Endothelial cell of umbilical vein (primary cell): ENCODE data around the gene TSPAN5. TPM values are rescaled to one million over a fixed set of nuclear protein-coding genes. Genes with fewer than 3 reads are reported as not detected.

Source experiments
- BruUV-seq: library from RNA; stranded (reverse); fragments of 400-500 nt; replicated peaks from 2 replicates; lab custom pipeline; 2021; lab: Mats Ljungman, UMichigan
- CTCF ChIA-PET: fragments of 300-600, 350-600 bp; sonication (Branson Sonifier 250); formaldehyde crosslinking; loops from one replicate; lab custom pipeline; 2021; ENCODE audit warnings: antibody characterized with exemption, inconsistent platforms; lab: Charles Lee
- POLR2A ChIA-PET: fragments of 300-600, 350-600 bp; sonication (Branson Sonifier 250); formaldehyde crosslinking; loops from one replicate; lab custom pipeline; 2021; ENCODE audit warnings: antibody characterized with exemption, inconsistent platforms; lab: Charles Lee
- DNase-seq: peaks from one replicate; pipeline ENCODE4 v3.0.0-alpha.2; 2011; ENCODE audit warnings: low read depth, low spot score
- FAIRE-seq: peaks from 2 replicates; lab custom pipeline; 2011; peaks lifted over from hg19 to GRCh38; lab: Jason Lieb, UNC
- H2AFZ ChIP-seq: 2 replicates; pipeline ENCODE4 v1.6.0; 2012; ENCODE audit warnings: low read depth, low read length, control low read depth, inconsistent platforms
- H3K27ac ChIP-seq: 2 replicates; pipeline ENCODE4 v1.5.1; 2011; ENCODE audit warnings: low read depth, mild to moderate bottlenecking, control low read depth, low read length, moderate library complexity; ENCODE audit not compliant: insufficient read depth
- H3K27me3 ChIP-seq, 2 experiments: 2 replicates each; pipeline versions ENCODE4 v1.6.0 to v1.6.1; 2011; ENCODE audit warnings: low read length in 2 of 2, mixed read lengths in 1 of 2; ENCODE audit not compliant: control insufficient read depth in 2 of 2, insufficient read depth in 2 of 2
- H3K36me3 ChIP-seq, 2 experiments: 2 replicates in 1 of 2; 3 replicates in 1 of 2; pipeline ENCODE4 v1.5.1; 2011; ENCODE audit warnings: low read length in 2 of 2, mild to moderate bottlenecking in 1 of 2, moderate library complexity in 1 of 2; ENCODE audit not compliant: control insufficient read depth in 2 of 2, insufficient read depth in 2 of 2; ENCODE audit errors: extremely low read depth in 1 of 2
- H3K4me1 ChIP-seq: 3 replicates; pipeline ENCODE4 v1.5.1; 2011; ENCODE audit warnings: mild to moderate bottlenecking, low read length; ENCODE audit not compliant: control insufficient read depth, insufficient read depth; ENCODE audit errors: extremely low read depth
- H3K4me2 ChIP-seq: 2 replicates; pipeline ENCODE4 v1.6.1; 2011; ENCODE audit warnings: low read length, control low read depth, mixed read lengths; ENCODE audit not compliant: insufficient read depth
- H3K4me3 ChIP-seq, 3 experiments: fragments of 200-600 bp in 1 of 3; sonication (generic), shearing (Covaris generic) in 1 of 3; replicated peaks in 1 of 3; 2 replicates each; pipeline ENCODE4 v1.5.1; 2011 to 2016; ENCODE audit warnings: control low read depth in 3 of 3, low read length in 3 of 3, mild to moderate bottlenecking in 2 of 3, inconsistent platforms in 1 of 3, low read depth in 1 of 3, moderate library complexity in 1 of 3; ENCODE audit not compliant: insufficient read depth in 1 of 3
- H3K79me2 ChIP-seq: 2 replicates; pipeline ENCODE4 v1.6.0; 2012; ENCODE audit warnings: low read length, inconsistent platforms; ENCODE audit not compliant: control insufficient read depth, insufficient read depth
- H3K9ac ChIP-seq: replicated peaks from 2 replicates; pipeline ENCODE3; 2011; ENCODE audit warnings: low read length, control low read depth; ENCODE audit not compliant: insufficient read depth; ENCODE audit errors: extremely low read depth
- H3K9me1 ChIP-seq: replicated peaks from 3 replicates; pipeline ENCODE4 v1.6.0; 2011; ENCODE audit warnings: mild to moderate bottlenecking, low read length; ENCODE audit not compliant: control insufficient read depth, insufficient read depth; ENCODE audit errors: extremely low read depth
- H3K9me3 ChIP-seq: replicated peaks from 2 replicates; pipeline ENCODE4 v1.5.1; 2012; ENCODE audit warnings: low read length, inconsistent platforms; ENCODE audit not compliant: control insufficient read depth, insufficient read depth
- H4K20me1 ChIP-seq: replicated peaks from 2 replicates; pipeline ENCODE3; 2011; ENCODE audit warnings: mild to moderate bottlenecking, low read length; ENCODE audit not compliant: control insufficient read depth, insufficient read depth; ENCODE audit errors: extremely low read depth
- FOS ChIP-seq: IDR thresholded peaks from 2 replicates; pipeline ENCODE4 v1.6.1; 2011; ENCODE audit warnings: mild to moderate bottlenecking, low read length, moderate library complexity, borderline replicate concordance; ENCODE audit not compliant: insufficient read depth
- GATA2 ChIP-seq: IDR thresholded peaks from 2 replicates; pipeline ENCODE4 v1.7.0; 2011; ENCODE audit warnings: low read depth, mild to moderate bottlenecking, moderate library complexity, mixed read lengths, low read length; ENCODE audit not compliant: insufficient read length, insufficient read depth
- POLR2A ChIP-seq: IDR thresholded peaks from 2 replicates; pipeline ENCODE4 v1.6.1; 2012; ENCODE audit warnings: low read depth, mild to moderate bottlenecking, control low read depth, low read length
- dilution Hi-C: fragments of 300-500 bp; cut with MboI; formaldehyde crosslinking; loops from one replicate; pipeline ENCODE4 v1.15.0; 2019; ENCODE audit warnings: low sequenced_read_pairs; ENCODE audit not compliant: extremely low pct_ligation_motif_present
- intact Hi-C: fragments of 100-400 bp; cut with micrococcal nuclease; formaldehyde crosslinking; loops from one replicate; pipeline ENCODE4 v1.10.0; 2022
- polyA plus RNA-seq, 4 experiments: library from polyadenylated mRNA; depleted of rRNA in 3 of 4; stranded (reverse) in 3 of 4; unstranded in 1 of 4; fragments of >200 nt; gene quantifications; 2 replicates each; pipeline versions ENCODE4 v1.2.1 to v1.2.3, GENCODE V29; 2011 to 2012; ENCODE audit warnings: missing spikeins in 1 of 4
- total RNA-seq: library from RNA; stranded (reverse); gene quantifications from 2 replicates; pipeline ENCODE4 v1.2.3, GENCODE V29; 2021

The TSPAN5 gene
- total and polyA plus RNA-seq, 2 donors (not counting 3 experiments of a cell fraction or from before 2014, with no cell fraction given), result 45.1 to 50.2 TPM

DNA sequence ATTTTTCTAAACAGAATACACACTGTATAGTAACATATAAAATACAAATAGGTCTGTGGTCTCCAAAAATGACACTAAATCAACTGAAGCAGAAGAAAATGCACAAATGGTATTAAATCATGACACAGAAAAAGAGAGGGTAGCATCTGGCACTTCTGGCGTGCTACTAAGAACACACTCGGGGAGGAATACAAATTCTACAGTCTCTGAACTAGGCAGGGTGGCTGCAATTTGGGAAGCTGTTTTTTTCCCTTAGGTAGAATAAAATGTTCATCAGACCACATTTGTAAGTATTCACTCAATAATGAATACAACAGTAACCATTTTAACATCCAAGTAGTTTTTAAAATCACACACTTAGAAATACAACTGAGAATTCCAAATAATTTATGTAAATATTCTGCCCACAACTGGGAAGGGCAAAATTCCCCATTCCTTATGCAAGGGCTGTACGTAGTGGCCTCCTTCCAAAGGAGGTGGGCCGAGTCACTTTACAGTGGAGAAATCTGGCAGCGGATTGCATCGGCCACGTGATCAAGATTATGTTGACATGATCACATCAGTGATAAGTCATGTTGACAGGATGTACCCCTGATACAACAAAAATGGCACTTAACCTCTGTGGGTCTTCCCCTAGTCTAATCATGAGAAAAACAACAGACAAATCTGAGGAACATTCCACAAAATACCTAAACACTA is 101.1 kb downstream of the TSPAN5 start:
- peaks cover 38% of the 10 kb centered on the region for H3K79me2 ChIP-seq

GRCh38 chr4:98556451-98556850 is 102.0 kb downstream of the TSPAN5 start:
- FAIRE-seq, result no peak
- dilution Hi-C loops, result no loop called here
- Histone ChIP-seq H3K79me2 (peaks cover 33% of the 10 kb centered on the region), H2AFZ (no peak overlapping the region), H3K36me3 (no peaks in the 10 kb centered on the region), H3K27me3 (no peaks in the 10 kb centered on the region), H3K9me3 (no peaks in the 10 kb centered on the region), H3K4me2 (no peak overlapping the region), H3K4me1 (peaks cover 13% of the 10 kb centered on the region), H3K27ac (no peak overlapping the region), H3K9me1 (no peaks in the 10 kb centered on the region), H3K4me3 (no peak overlapping the region), H4K20me1 (no peaks in the 10 kb centered on the region), H3K9ac (no peak overlapping the region)
- intact Hi-C loops, result no loop called here
- TF ChIP-seq FOS (no peak), POLR2A (no peak)
- DNase-seq, result no peak
- POLR2A ChIA-PET, result no interaction called here
- CTCF ChIA-PET, result interaction anchor here (0.7 to 1.7 kb wide), 3 partner anchors 9 to 88 kb away, joined by 3 to 5 read pairs (median 3); no protein-coding TSS in a partner anchor
- no TSS peak for BruUV-seq

More for the DNA sequence above, 101.1 kb downstream of the TSPAN5 start:
- Histone ChIP-seq H3K9me3 (no peaks in the 10 kb centered on the region), H3K4me3 (no peak overlapping the region), H3K4me2 (peak overlapping the region; percentile 16), H4K20me1 (no peaks in the 10 kb centered on the region), H2AFZ (no peak overlapping the region), H3K36me3 (no peaks in the 10 kb centered on the region), H3K27ac (no peak overlapping the region), H3K9me1 (no peaks in the 10 kb centered on the region), H3K9ac (no peak overlapping the region), H3K4me1 (peaks cover 13% of the 10 kb centered on the region), H3K27me3 (no peaks in the 10 kb centered on the region)
- TF ChIP-seq GATA2 (peak; percentile 26), POLR2A (no peak)
- ChIA-PET CTCF (interaction anchor here (1.7 kb wide), 1 partner anchor 89 kb away, joined by 5 read pairs; no protein-coding TSS in a partner anchor), POLR2A (no interaction called here)
- dilution Hi-C loops (no loop called here), intact Hi-C loops (no loop called here)
- DNase-seq, result peak; percentile 70
- no TSS peak for BruUV-seq
- FAIRE-seq, result peak; percentile 62
